Medulla oblongata (tissue), 1 donor: ENCODE results near the gene SSR2.
"Not testable (repeated sequence)": the region's sequence is repeated elsewhere in the genome, so short reads cannot be mapped to it uniquely, and the experiment has no call there.

Experiments
- DNase-seq: peaks from one replicate; pipeline ENCODE4 v3.0.0-alpha.2; 2015; ENCODE audit errors: extremely low spot score

SSR2 gene

GRCh38 chr1:156048663-156049258 lies 28.0 kb upstream of the SSR2 start:
- DNase-seq: no peak

GRCh38 chr1:156045076-156045475 lies 24.3 kb upstream of the SSR2 start:
- DNase-seq: no peak

- DNase-seq: no peak
Observed at GRCh38 chr1:156042828-156043227, 22.1 kb upstream of the SSR2 start.

GRCh38 chr1:156034991-156035390 lies 14.2 kb upstream of the SSR2 start:
- DNase-seq: not testable (repeated sequence)

- no peak for DNase-seq
Observed at GRCh38 chr1:156033011-156033410, 12.3 kb upstream of the SSR2 start.

- no peak for DNase-seq
Observed at GRCh38 chr1:156026588-156026987, 5.8 kb upstream of the SSR2 start.

- no peak for DNase-seq
Observed at GRCh38 chr1:156025876-156026275, 5.1 kb upstream of the SSR2 start.

GRCh38 chr1:156024801-156025200 lies 4.0 kb upstream of the SSR2 start:
- DNase-seq: no peak

- no peak for DNase-seq
Observed at GRCh38 chr1:156021954-156022353, 1.2 kb upstream of the SSR2 start.

GRCh38 chr1:156021093-156021428 lies 310 bp upstream of the SSR2 start:
- DNase-seq: no peak

- no peak for DNase-seq
Observed at GRCh38 chr1:156019946-156020292, 832 bp downstream of the SSR2 start.

GRCh38 chr1:156014829-156015228 lies 5.9 kb downstream of the SSR2 start:
- DNase-seq: no peak

GRCh38 chr1:156012051-156012817 lies 8.5 kb downstream of the SSR2 start:
- no peak for DNase-seq

- DNase-seq: no peak
Observed at GRCh38 chr1:156009404-156009803, 11.3 kb downstream of the SSR2 start.

GRCh38 chr1:156006666-156007376 lies 13.9 kb downstream of the SSR2 start:
- no peak for DNase-seq

GRCh38 chr1:156004843-156005584 lies 15.7 kb downstream of the SSR2 start:
- no peak for DNase-seq

GRCh38 chr1:156003923-156004188 lies 16.9 kb downstream of the SSR2 start:
- no peak for DNase-seq

GRCh38 chr1:156002188-156002911 lies 18.4 kb downstream of the SSR2 start:
- DNase-seq: no peak

GRCh38 chr1:156001662-156002171 lies 19.0 kb downstream of the SSR2 start:
- DNase-seq: no peak

- DNase-seq: no peak
Observed at GRCh38 chr1:156001021-156001661, 19.6 kb downstream of the SSR2 start.

GRCh38 chr1:155999964-156000363 lies 20.8 kb downstream of the SSR2 start:
- no peak for DNase-seq
